ENCODE data around the gene PLA2G2F. TPM values are rescaled to one million over a fixed set of nuclear protein-coding genes. Genes with fewer than 3 reads are reported as not detected.

The PLA2G2F gene
- total and polyA plus RNA-seq, 2 of the 8 experiments (the other 6 are each of a cell fraction or from before 2014, with no cell fraction given) = not detected

GRCh38 chr1:20178634-20179370 lies 39.7 kb downstream of the PLA2G2F start:
- no peak overlapping the region for H3K4me2 ChIP-seq (ENCODE audit: insufficient read depth in 1 of 2, low read depth in 2 of 2, low read length in 2 of 2)

More at GRCh38 chr1:20178634-20179370, 39.7 kb downstream of the PLA2G2F start:
- H4K8ac ChIP-seq (ENCODE audit: extremely low read depth, insufficient read depth, low read length) = no peak overlapping the region
- H2AK5ac ChIP-seq (ENCODE audit: low read depth, low read length) = 0 out of 2 replicates have a peak overlapping the region, but pooled peaks have one; percentile 0
- no peak overlapping the region for H2BK5ac ChIP-seq (ENCODE audit: low read depth, low read length)
- no peak overlapping the region for H2BK120ac ChIP-seq (replicated peaks; ENCODE audit: low read depth, low read length)
- peaks cover 0 to 7% (median 2%) of the 10 kb centered on the region in 4 experiments; a peak in 4 of 7 replicates for H3K27me3 ChIP-seq (replicated peaks in 1 of 4; ENCODE audit: control insufficient read depth in 3 of 4, extremely low read depth in 1 of 4, insufficient read depth in 3 of 4, low read length in 3 of 4)
- no peak overlapping the region for H3K14ac ChIP-seq (ENCODE audit: insufficient read length)
- no peak overlapping the region for H2BK20ac ChIP-seq (ENCODE audit: low read length)
- H3K18ac ChIP-seq (ENCODE audit: extremely low read depth, low read length) = no peak overlapping the region
- CTCF ChIA-PET (ENCODE audit: partially characterized antibody) = interaction anchor here (0.7 to 8.3 kb wide), 16 partner anchors 9 to 383 kb away, joined by 3 to 90 read pairs (median 5); no protein-coding TSS in a partner anchor
- H3K27ac ChIP-seq (ENCODE audit: low read depth, low read length) = no peak overlapping the region
- 0 out of 2 replicates have a peak, but pooled peaks cover 3% of the 10 kb centered on the region for H3K79me1 ChIP-seq (ENCODE audit: low read depth, low read length)
- H3K4ac ChIP-seq (replicated peaks; ENCODE audit: insufficient read length, low read depth, low read length) = no peak overlapping the region
- H4K20me1 ChIP-seq (replicated peaks in 1 of 2; ENCODE audit: control insufficient read depth in 1 of 2, insufficient read depth in 2 of 2, low read length in 2 of 2) = no peaks in the 10 kb centered on the region
- no peak overlapping the region; a peak in 1 of 7 replicates for H3K9ac ChIP-seq (replicated peaks in 1 of 4; ENCODE audit: extremely low read depth in 1 of 4, low read depth in 3 of 4, low read length in 3 of 4)
- no peaks in the 10 kb centered on the region; a peak in 1 of 7 replicates for H3K4me1 ChIP-seq (replicated peaks in 1 of 4; ENCODE audit: control insufficient read depth in 3 of 4, insufficient read depth in 4 of 4, low read length in 3 of 4)
- H3K9me3 ChIP-seq (ENCODE audit: insufficient read depth in 2 of 2, low read depth in 1 of 2, low read length in 1 of 2) = peaks cover 0 to 4% of the 10 kb centered on the region in 2 experiments; a peak in 1 of 4 replicates
- POLR2A ChIA-PET (ENCODE audit: partially characterized antibody) = interaction anchor here (0.6 kb wide), 1 partner anchor 118 kb away, joined by 3 read pairs; no protein-coding TSS in a partner anchor
- no peaks in the 10 kb centered on the region; a peak in 1 of 4 replicates for H3K79me2 ChIP-seq (ENCODE audit: control insufficient read depth in 1 of 2, insufficient read depth in 2 of 2, low read length in 2 of 2)
- no peak overlapping the region for H4K91ac ChIP-seq (replicated peaks; ENCODE audit: insufficient read length, low read length)
- H3K56ac ChIP-seq (replicated peaks; ENCODE audit: insufficient read length, low read depth, low read length) = no peak overlapping the region
- no peak for FAIRE-seq
- 79% methylated on average over 13 of the region's 13 CpGs; no CpG with 5 or more reads in 1 of the 2 experiments for WGBS, 2 experiments (ENCODE audit: extremely low coverage in 1 of 2, insufficient coverage in 1 of 2, insufficient read length in 1 of 2, insufficient replicate concordance in 2 of 2, low coverage in 1 of 2, low lambda C conversion rate in 2 of 2, missing lambda C conversion rate in 1 of 2)
- TF ChIP-seq, protein P1, sequence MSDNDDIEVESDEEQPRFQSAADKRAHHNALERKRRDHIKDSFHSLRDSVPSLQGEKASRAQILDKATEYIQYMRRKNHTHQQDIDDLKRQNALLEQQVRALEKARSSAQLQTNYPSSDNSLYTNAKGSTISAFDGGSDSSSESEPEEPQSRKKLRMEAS (IDR thresholded peaks at IDR 0.05) = peak; percentile 27; the same call in 1 of the 2 replicates
- TF ChIP-seq ATF3 (IDR thresholded peaks at IDR 0.05; ENCODE audit: insufficient read depth, low read depth, low read length) = no peak
- H3K4me3 ChIP-seq (ENCODE audit: extremely low read depth in 1 of 4, insufficient read depth in 2 of 4, low read depth in 3 of 4, low read length in 4 of 4) = no peak overlapping the region
- no peak overlapping the region for H2AFZ ChIP-seq (ENCODE audit: low read length)
- DNase-seq (ENCODE audit: low read depth in 1 of 2, low spot score in 2 of 2) = no peak
- no peak overlapping the region for H2BK12ac ChIP-seq (ENCODE audit: low read depth, low read length)
- H3K36me3 ChIP-seq (ENCODE audit: control insufficient read depth in 2 of 4, insufficient read depth in 4 of 4, low read length in 3 of 4) = no peaks in the 10 kb centered on the region
- H2BK15ac ChIP-seq (ENCODE audit: low read length) = no peak overlapping the region
- H3K23ac ChIP-seq (ENCODE audit: insufficient read length) = no peak overlapping the region
- no peak overlapping the region for H4K5ac ChIP-seq (ENCODE audit: insufficient read length, low read depth, low read length)
- H3K23me2 ChIP-seq (ENCODE audit: low read depth, low read length) = no peaks in the 10 kb centered on the region
